IMR-90 (cell line): ENCODE data around the gene TBC1D9.

Experiments
- BHLHE40 ChIP-seq: fragments of 150-350 bp; IDR thresholded peaks from 2 replicates; pipeline ENCODE4 v1.6.1; 2016; ENCODE audit warnings: mild to moderate bottlenecking, low read depth, low read length
- CHD1 ChIP-seq: IDR thresholded peaks from 2 replicates; pipeline ENCODE4 v1.6.1; 2012; ENCODE audit warnings: low read depth, low read length, improper control_type of control experiment
- ELK1 ChIP-seq: fragments of 150-350 bp; IDR thresholded peaks from 2 replicates; pipeline ENCODE4 v1.6.1; 2016; ENCODE audit warnings: low read depth, mild to moderate bottlenecking, low read length, moderate library complexity, borderline replicate concordance
- NFE2L2 ChIP-seq: fragments of 150-350 bp; IDR thresholded peaks from 2 replicates; pipeline ENCODE4 v1.6.1; 2016; ENCODE audit warnings: low read depth, mild to moderate bottlenecking, low read length
- RAD21 ChIP-seq: IDR thresholded peaks from 2 replicates; pipeline ENCODE4 v1.6.1; 2012; ENCODE audit warnings: low read length, improper control_type of control experiment
- RFX5 ChIP-seq: IDR thresholded peaks from 2 replicates; pipeline ENCODE4 v1.8.0; 2012; ENCODE audit warnings: low read depth, mild to moderate bottlenecking, low read length, moderate library complexity
- USF2 ChIP-seq: fragments of 150-350 bp; IDR thresholded peaks from 2 replicates; pipeline ENCODE4 v1.6.1; 2017; ENCODE audit warnings: mild to moderate bottlenecking, antibody characterized with exemption, low read length, low read depth
- TF ChIP-seq, protein P1 (sequence below): conservative IDR thresholded peaks from 2 replicates; pipeline ENCODE4 v1.5.1; 2012; ENCODE audit warnings: mild to moderate bottlenecking, low read depth, low read length, improper control_type of control experiment

DNA sequence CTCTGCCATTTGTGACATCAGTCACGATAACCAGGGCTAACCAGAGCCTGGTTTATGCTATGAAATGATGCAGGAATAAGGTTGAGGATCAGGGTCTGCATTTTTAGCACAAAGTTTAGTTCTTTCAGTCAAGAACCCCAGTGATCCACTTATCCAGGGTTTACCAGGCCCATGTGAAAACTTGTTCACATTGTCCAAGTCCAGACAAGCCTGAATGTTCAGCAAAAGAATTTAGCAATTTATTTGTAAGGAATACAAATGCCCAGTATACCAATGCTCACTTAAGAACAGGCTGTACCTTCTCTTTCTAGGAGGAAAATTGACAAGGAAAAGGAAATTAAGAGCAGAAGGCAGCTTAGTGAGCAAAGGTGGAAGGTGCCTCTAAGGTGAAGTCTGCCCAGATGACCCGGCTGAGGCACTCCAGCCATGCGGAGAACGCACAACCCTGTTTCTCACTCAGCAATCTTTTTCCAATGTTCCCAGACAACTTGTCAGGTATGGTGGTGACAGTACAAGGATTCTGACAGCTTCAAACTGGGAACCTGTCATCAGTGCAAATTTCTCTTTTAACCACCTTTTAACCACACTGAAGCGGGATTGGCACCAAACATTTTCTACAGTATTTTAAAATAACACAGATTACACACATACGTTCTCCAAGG lies 54.0 kb downstream of the TBC1D9 start:
- no peak for TF ChIP-seq BHLHE40
- TF ChIP-seq, protein P1, sequence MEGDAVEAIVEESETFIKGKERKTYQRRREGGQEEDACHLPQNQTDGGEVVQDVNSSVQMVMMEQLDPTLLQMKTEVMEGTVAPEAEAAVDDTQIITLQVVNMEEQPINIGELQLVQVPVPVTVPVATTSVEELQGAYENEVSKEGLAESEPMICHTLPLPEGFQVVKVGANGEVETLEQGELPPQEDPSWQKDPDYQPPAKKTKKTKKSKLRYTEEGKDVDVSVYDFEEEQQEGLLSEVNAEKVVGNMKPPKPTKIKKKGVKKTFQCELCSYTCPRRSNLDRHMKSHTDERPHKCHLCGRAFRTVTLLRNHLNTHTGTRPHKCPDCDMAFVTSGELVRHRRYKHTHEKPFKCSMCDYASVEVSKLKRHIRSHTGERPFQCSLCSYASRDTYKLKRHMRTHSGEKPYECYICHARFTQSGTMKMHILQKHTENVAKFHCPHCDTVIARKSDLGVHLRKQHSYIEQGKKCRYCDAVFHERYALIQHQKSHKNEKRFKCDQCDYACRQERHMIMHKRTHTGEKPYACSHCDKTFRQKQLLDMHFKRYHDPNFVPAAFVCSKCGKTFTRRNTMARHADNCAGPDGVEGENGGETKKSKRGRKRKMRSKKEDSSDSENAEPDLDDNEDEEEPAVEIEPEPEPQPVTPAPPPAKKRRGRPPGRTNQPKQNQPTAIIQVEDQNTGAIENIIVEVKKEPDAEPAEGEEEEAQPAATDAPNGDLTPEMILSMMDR: no peak
- TF ChIP-seq CHD1: no peak
- TF ChIP-seq NFE2L2: no peak
- TF ChIP-seq RAD21: no peak
- no peak for TF ChIP-seq ELK1
- TF ChIP-seq RFX5: no peak
- no peak for TF ChIP-seq USF2
